ENCODE data around the gene ONECUT3. TPM values are rescaled to one million over a fixed set of nuclear protein-coding genes. Genes with fewer than 3 reads are reported as not detected.
A peak's percentile ranks its signal among the peaks of the same experiment; 100 is the strongest.

The ONECUT3 gene
- total RNA-seq, 2 experiments from 2014 or later: not detected

GRCh38 chr19:1828279-1829238 lies 75.3 kb downstream of the ONECUT3 start:
- Mint-ChIP-seq H3K36me3 (ENCODE audit: low read depth) (peaks cover 11% of the 10 kb centered on the region), H3K4me1 (ENCODE audit: low read depth) (peaks cover 5% of the 10 kb centered on the region), H3K27me3 (no peaks in the 10 kb centered on the region), H3K4me3 (no peak overlapping the region), H3K9me3 (no peaks in the 10 kb centered on the region), H3K27ac (no peak overlapping the region)
- intact Hi-C loops (cut with micrococcal nuclease): no loop called here
- POLR2A ChIA-PET: interaction anchor here (0.8 kb wide), 1 partner anchor 236 kb away, joined by 3 read pairs; no protein-coding TSS in a partner anchor
- DNase-seq (no peak), ATAC-seq (no peak)
- CTCF ChIA-PET: interaction anchor here (1.4 to 5.0 kb wide), 3 partner anchors 9 to 40 kb away, joined by 5 to 57 read pairs (median 12); no protein-coding TSS in a partner anchor
- no peak for TF ChIP-seq CTCF (IDR thresholded peaks at IDR 0.05)

GRCh38 chr19:1829958-1830357 lies 76.7 kb downstream of the ONECUT3 start:
- peaks cover 5% of the 10 kb centered on the region for H3K4me1 Mint-ChIP-seq (ENCODE audit: low read depth)
- H3K9me3 Mint-ChIP-seq: no peaks in the 10 kb centered on the region
- no peak overlapping the region for H3K27ac Mint-ChIP-seq
- no peak for TF ChIP-seq CTCF (IDR thresholded peaks at IDR 0.05)
- no peak overlapping the region for H3K4me3 Mint-ChIP-seq
- ChIA-PET POLR2A (interaction anchor here (1.0 to 1.4 kb wide), 2 partner anchors 11 to 40 kb away, joined by 3 to 4 read pairs; no protein-coding TSS in a partner anchor), CTCF (interaction anchor here (1.1 to 5.0 kb wide), 3 partner anchors 8 to 283 kb away, joined by 3 to 57 read pairs (median 5); no protein-coding TSS in a partner anchor)
- H3K27me3 Mint-ChIP-seq: no peaks in the 10 kb centered on the region
- ATAC-seq (no peak), DNase-seq (no peak)
- intact Hi-C loops (cut with micrococcal nuclease): no loop called here
- H3K36me3 Mint-ChIP-seq (ENCODE audit: low read depth): peaks cover 6% of the 10 kb centered on the region

- Mint-ChIP-seq H3K27ac (no peak overlapping the region), H3K27me3 (no peaks in the 10 kb centered on the region), H3K4me3 (no peak overlapping the region), H3K36me3 (ENCODE audit: low read depth) (peaks cover 6% of the 10 kb centered on the region), H3K9me3 (no peaks in the 10 kb centered on the region), H3K4me1 (ENCODE audit: low read depth) (peaks cover 5% of the 10 kb centered on the region)
- POLR2A ChIA-PET: interaction anchor here (1.0 to 1.4 kb wide), 2 partner anchors 10 to 12 kb away, joined by 3 to 4 read pairs; no protein-coding TSS in a partner anchor
- CTCF ChIA-PET: interaction anchor here (1.1 to 5.0 kb wide), 2 partner anchors 7 to 36 kb away, joined by 4 to 57 read pairs; no protein-coding TSS in a partner anchor
- intact Hi-C loops (cut with micrococcal nuclease): no loop called here
- DNase-seq: no peak
- no peak for ATAC-seq
- no peak for TF ChIP-seq CTCF (IDR thresholded peaks at IDR 0.05)
Observed at GRCh38 chr19:1830568-1830967, 77.3 kb downstream of the ONECUT3 start.

Small RNAs within 50 kb of the gene (microRNA-seq; reads per million reads assigned to microRNA genes)
- gene MIR1909 (ENCODE audit: borderline microRNAs expressed, borderline replicate concordance): 3.3 reads per million, percentile 8 among the genes with 10 or more reads in this experiment

Other genes starting within 250 kb of the ONECUT3 start
- 1 to 10 TPM; 1.3 TPM for gene ADAMTSL5, start 240.5 kb upstream of the ONECUT3 start, total RNA-seq
- gene PLK5, start 229.4 kb upstream of the ONECUT3 start, total RNA-seq: not detected
- 1 to 10 TPM; 5.0 to 5.5 TPM for gene MEX3D, start 185.2 kb upstream of the ONECUT3 start, total RNA-seq
- 10 to 100 TPM; 87.8 to 92.5 TPM for gene MBD3, start 160.6 kb upstream of the ONECUT3 start, total RNA-seq
- gene UQCR11, start 148.0 kb upstream of the ONECUT3 start, total RNA-seq: 100 to 1,000 TPM; 231 TPM
- 100 to 1,000 TPM; 124 to 126 TPM for gene TCF3, start 100.9 kb upstream of the ONECUT3 start, total RNA-seq
- 1 to 10 TPM; 5.8 to 8.2 TPM for gene ATP8B3, start 58.8 kb downstream of the ONECUT3 start, total RNA-seq
- 10 to 100 TPM; 43.4 to 46.8 TPM for gene REXO1, start 95.0 kb downstream of the ONECUT3 start, total RNA-seq
- gene KLF16, start 110.1 kb downstream of the ONECUT3 start, total RNA-seq: 10 to 100 TPM; 25.6 to 27.7 TPM
- 100 to 1,000 TPM; 112 to 113 TPM for gene ABHD17A, start 132.0 kb downstream of the ONECUT3 start, total RNA-seq
- 1 to 10 TPM; 5.3 to 6.7 TPM for gene ADAT3, start 151.9 kb downstream of the ONECUT3 start, total RNA-seq
- 10 to 100 TPM; 23.1 to 25.1 TPM for gene SCAMP4, start 151.9 kb downstream of the ONECUT3 start, total RNA-seq
- gene CSNK1G2, start 187.7 kb downstream of the ONECUT3 start, total RNA-seq: 10 to 100 TPM; 51.9 to 57.5 TPM